Bone marrow (tissue), 2 donors: ENCODE data around the gene FEM1C.
"Not testable (repeated sequence)": the region's sequence is repeated elsewhere in the genome, so short reads cannot be mapped to it uniquely, and the experiment has no call there.

Experiments used
- DNase-seq, 2 donors: peaks; one replicate each; lab custom pipeline; 2025; lab: John Stamatoyannopoulos, UW

The FEM1C gene

DNA sequence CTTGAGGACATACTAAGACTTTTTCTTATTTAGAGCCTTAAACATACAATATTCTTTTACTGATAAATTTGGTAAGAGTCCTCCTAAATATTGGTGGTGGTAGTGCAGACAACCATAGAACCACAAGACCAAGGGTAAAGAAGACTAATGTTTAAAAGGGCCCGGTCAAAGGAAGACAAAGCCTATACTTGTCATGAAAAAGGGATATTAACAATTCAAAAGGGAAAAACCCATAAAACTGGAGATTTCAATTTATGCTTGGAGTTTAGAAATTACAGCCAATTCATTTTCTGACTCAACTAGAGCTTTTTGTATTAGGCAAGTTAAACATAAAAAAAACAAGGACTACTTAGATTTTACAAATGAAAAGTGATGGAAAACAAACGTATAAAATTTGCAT lies 24.4 kb downstream of the FEM1C start:
- DNase-seq, result no peak

DNA sequence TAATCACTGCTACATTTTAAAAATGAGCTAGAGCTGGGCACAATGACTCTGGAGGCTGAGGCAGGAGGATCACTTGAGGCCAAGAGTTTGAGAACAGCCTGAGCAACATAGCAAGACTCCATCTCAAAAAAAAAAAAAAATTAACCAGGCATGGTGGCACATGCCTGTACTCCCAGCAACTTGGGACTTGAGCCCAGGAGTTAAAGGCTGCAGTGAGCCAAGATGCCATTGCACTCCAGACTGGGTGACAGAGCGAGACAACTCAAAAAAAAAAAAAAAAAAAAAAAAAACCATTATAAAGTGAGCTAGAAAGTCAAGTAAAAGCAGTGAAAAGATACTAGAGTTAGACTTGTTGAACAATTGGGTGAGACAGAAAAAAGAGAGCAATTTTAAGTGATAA lies 28.2 kb downstream of the FEM1C start:
- DNase-seq, result no peak

DNA sequence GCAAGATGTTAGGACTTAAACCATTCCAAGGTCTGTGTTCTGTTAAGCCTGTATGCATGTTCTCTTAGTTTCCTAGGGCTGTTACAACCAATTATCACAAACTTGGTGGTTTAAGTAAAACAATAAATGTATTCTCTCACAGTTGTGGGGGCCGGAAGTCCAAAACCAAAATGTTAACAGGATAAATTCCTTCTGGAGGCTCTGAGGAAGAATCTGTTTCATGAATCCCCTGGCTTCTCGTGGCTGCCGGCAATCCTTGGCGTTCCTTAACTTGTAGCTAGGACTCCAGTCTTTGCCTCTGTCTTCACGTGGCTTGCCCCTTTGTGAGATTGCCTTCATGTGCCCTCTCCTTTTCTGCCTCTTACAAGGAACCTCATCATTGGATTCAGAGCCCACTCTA lies 30.4 kb downstream of the FEM1C start:
- no peak for DNase-seq

DNA sequence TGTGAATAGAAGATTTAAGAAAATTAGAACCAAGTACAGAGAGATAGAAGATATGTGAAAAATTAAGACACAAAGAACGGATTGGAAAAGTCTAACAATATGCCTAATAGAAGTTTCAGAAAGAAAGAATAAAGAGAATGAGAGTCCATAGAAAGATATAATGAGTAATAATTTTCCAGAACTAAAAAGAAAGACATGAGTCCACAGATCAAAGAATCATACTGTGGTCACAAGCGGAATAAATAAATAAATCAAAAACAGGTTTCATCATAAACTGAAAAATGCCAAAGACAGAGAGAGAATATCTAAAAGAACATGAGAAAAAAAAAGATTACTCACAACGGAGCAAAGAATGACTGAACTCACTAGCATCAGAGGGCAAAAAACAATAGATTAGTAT lies 32.9 kb downstream of the FEM1C start:
- no peak for DNase-seq

GRCh38 chr5:115510145-115510645 lies 34.4 kb downstream of the FEM1C start:
- DNase-seq, result no peak

GRCh38 chr5:115509547-115509946 lies 35.0 kb downstream of the FEM1C start:
- no peak for DNase-seq

- no peak for DNase-seq
These were observed 36.9 kb downstream of the FEM1C start for GRCh38 chr5:115507681-115508080.

DNA sequence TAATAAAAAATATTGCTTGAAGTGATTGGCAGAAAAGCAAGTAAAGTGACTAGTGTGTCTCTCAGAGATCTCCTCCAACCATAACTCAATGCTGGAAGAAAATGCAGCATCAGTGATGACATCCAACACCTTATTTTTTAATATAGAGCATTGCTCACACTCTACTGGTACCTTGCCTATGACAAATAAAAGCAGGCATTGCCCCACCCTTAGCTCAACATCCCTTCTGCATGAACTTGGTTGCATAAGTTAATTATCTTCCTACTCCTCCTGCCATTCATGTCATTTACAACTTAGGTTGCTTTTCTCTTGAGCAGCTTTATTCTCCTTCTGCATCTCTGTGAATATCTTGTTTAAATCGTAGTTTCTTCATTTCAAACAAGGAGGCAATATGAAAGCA lies 41.2 kb downstream of the FEM1C start:
- DNase-seq, result no peak

- no peak for DNase-seq
These were observed 42.9 kb downstream of the FEM1C start for GRCh38 chr5:115501464-115502210.

DNA sequence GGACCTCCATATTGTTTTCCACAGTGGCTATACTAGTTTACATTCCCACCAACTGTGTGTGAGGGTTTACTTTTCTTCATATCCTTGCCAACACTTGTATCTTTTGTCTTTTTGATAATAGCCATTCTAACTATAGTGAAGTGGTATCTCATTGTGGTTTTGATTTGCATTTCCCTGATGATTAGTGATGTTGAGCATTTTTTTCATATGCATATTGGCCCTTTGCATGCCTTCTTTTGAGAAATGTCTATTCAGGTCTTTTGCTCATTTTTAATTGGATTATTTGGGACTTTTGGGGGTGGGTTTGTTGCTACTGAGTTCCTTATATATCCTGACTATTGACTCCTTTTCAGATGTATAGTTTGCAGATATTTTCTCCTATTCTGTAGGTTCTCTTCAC lies 44.4 kb downstream of the FEM1C start:
- DNase-seq, result no peak

- no peak for DNase-seq
These were observed 47.5 kb downstream of the FEM1C start for GRCh38 chr5:115496936-115497576.

- DNase-seq, result no peak
These were observed 49.8 kb downstream of the FEM1C start for GRCh38 chr5:115494570-115495289.

- DNase-seq, result no peak
These were observed 54.0 kb downstream of the FEM1C start for GRCh38 chr5:115490596-115490995.

DNA sequence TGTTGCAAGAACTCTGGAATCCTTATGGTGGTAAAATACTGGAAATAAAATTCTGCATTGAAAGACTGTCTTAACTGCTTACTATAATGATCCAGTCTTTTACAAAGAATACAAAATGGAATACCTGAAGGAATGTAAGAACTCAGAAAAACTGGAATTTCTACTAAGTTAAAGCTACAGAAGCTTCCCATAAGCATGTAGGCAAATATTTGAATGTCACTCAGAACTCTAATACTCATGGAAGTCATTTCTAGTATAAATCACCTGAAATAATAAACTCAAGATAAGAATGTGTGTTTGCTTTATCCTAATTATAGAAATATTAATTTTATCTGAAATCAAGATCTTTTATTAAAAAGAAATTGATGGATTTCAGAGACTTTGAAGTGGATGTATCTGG lies 54.8 kb downstream of the FEM1C start:
- no peak for DNase-seq

DNA sequence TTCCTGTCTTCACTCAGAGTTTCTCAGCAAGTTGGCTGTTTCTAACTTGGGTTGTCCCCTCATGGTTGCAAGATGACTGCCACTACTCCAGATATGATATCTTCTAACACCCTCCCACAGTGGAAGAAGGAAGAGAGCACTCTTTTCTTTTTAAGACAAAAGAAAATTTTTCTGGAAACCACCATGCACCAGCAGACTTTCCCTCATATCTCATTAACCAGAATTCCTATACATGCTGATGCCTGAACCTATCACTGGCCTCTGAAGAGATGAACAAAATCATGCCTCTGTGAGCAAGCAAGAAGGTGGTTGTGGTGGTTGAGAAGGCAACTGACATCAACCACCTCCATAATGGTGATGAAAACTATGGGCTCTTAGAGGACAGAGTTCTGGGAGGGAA lies 56.8 kb downstream of the FEM1C start:
- DNase-seq, result no peak

- no peak for DNase-seq
These were observed 57.4 kb downstream of the FEM1C start for GRCh38 chr5:115487168-115487567.

DNA sequence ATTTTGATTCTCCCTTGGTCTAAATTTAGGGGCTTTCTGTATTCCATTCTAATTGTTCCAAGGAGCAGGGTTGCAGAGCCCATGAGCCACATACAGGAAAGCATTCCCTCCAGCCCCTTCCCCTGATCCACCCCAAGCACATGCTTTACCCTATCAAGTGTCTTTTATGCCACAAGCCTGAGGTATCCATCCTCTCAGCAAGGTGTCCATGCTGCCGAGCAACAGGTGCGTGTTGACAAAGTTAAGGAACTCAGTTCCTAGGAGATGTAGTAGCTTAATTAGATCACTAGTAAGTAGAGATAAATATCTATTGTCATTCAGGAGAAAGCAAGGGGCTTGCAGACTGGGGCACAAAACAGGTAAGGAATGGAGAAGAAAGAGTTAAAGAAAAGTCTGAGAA lies 57.8 kb downstream of the FEM1C start:
- no peak for DNase-seq

- no peak for DNase-seq
These were observed 60.2 kb downstream of the FEM1C start for GRCh38 chr5:115484368-115484767.

DNA sequence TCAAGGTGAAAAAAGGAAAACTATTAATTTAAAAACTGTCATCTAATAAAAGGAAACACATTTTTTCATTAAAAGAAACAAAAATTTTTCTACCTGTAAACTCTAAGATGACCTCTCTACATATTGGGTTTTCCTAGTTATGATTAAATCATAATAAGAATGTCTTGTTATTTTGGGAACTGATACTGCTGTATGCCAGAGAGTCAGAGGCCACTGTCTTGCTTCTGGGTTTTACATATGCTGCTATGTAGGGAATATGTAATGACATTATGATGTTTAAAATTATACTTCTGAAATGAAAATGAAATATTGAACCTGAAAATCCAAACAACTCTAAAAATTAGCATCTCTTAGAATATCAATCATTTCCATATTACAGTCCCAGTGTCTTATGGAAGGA lies 63.7 kb downstream of the FEM1C start:
- no peak for DNase-seq

- no peak for DNase-seq
These were observed 64.3 kb downstream of the FEM1C start for GRCh38 chr5:115480271-115480670.

- DNase-seq, result not testable (repeated sequence)
These were observed 65.3 kb downstream of the FEM1C start for GRCh38 chr5:115479166-115479873.

DNA sequence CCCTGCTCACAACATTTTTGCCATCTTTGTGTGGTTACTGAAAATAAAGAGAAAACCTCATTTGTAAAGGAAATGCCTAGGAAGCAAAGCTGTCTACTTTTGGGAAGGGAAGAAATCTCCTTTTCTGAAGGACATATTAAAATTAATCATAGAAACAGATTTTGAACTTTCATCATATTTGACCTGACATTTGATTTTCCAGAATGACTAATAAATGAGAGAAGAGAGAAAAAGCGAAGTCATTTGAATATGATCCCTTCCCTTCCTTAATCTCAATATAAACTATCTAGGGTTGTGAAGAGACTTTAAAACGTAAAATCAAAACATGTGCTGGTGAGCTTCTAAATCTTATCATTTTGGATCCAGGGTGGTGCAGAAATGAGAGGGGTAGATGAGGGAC lies 66.3 kb downstream of the FEM1C start:
- no peak for DNase-seq
